ENCODE measurements around the gene DGCR6L. TPM values are rescaled to one million over a fixed set of nuclear protein-coding genes. Genes with fewer than 3 reads are reported as not detected.
"Not testable (repeated sequence)": the region's sequence is repeated elsewhere in the genome, so short reads cannot be mapped to it uniquely, and the experiment has no call there.

DGCR6L gene
- polyA plus RNA-seq, 2 donors, result 43.9 to 44.7 TPM

- not testable (repeated sequence) for H3K27me3 ChIP-seq (ENCODE audit: control insufficient read depth in 1 of 2, insufficient read depth in 2 of 2, low read length in 2 of 2); H3K4me1 ChIP-seq (ENCODE audit: control insufficient read depth in 2 of 2, insufficient read depth in 2 of 2, low read length in 1 of 2); H3K36me3 ChIP-seq (ENCODE audit: control insufficient read depth in 2 of 2, insufficient read depth in 2 of 2, low read length in 1 of 2); H3K27ac ChIP-seq (ENCODE audit: low read depth in 2 of 2, low read length in 1 of 2); H3K9me3 ChIP-seq (ENCODE audit: control insufficient read depth in 2 of 2, insufficient read depth in 1 of 2, low read depth in 1 of 2, low read length in 1 of 2); H3K4me3 ChIP-seq (ENCODE audit: low read depth in 1 of 2, low read length in 2 of 2)
- WGBS, 2 donors, result 82 to 85% methylated on average over 16 to 17 of the region's 18 CpGs
These were observed 41.8 kb downstream of the DGCR6L start for GRCh38 chr22:20277936-20278635.

GRCh38 chr22:20276468-20276867 is 43.4 kb downstream of the DGCR6L start:
- Histone ChIP-seq H3K4me1 (ENCODE audit: control insufficient read depth in 2 of 2, insufficient read depth in 2 of 2, low read length in 1 of 2) (peaks cover 0 to 4% of the 10 kb centered on the region in 2 donors), H3K36me3 (ENCODE audit: control insufficient read depth in 2 of 2, insufficient read depth in 2 of 2, low read length in 1 of 2) (no peaks in the 10 kb centered on the region), H3K27ac (ENCODE audit: low read depth in 2 of 2, low read length in 1 of 2) (no peak overlapping the region), H3K27me3 (ENCODE audit: control insufficient read depth in 1 of 2, insufficient read depth in 2 of 2, low read length in 2 of 2) (no peaks in the 10 kb centered on the region), H3K4me3 (ENCODE audit: low read depth in 1 of 2, low read length in 2 of 2) (no peak overlapping the region), H3K9me3 (ENCODE audit: control insufficient read depth in 2 of 2, insufficient read depth in 1 of 2, low read depth in 1 of 2, low read length in 1 of 2) (no peaks in the 10 kb centered on the region)
- WGBS, 2 donors, result 77 to 85% methylated on average over 7 of the region's 7 CpGs

GRCh38 chr22:20275836-20276235 is 44.0 kb downstream of the DGCR6L start:
- Histone ChIP-seq H3K36me3 (ENCODE audit: control insufficient read depth in 2 of 2, insufficient read depth in 2 of 2, low read length in 1 of 2) (no peaks in the 10 kb centered on the region), H3K9me3 (ENCODE audit: control insufficient read depth in 2 of 2, insufficient read depth in 1 of 2, low read depth in 1 of 2, low read length in 1 of 2) (no peaks in the 10 kb centered on the region), H3K4me1 (ENCODE audit: control insufficient read depth in 2 of 2, insufficient read depth in 2 of 2, low read length in 1 of 2) (peaks cover 0 to 4% of the 10 kb centered on the region in 2 donors), H3K27me3 (ENCODE audit: control insufficient read depth in 1 of 2, insufficient read depth in 2 of 2, low read length in 2 of 2) (no peaks in the 10 kb centered on the region), H3K27ac (ENCODE audit: low read depth in 2 of 2, low read length in 1 of 2) (no peak overlapping the region), H3K4me3 (ENCODE audit: low read depth in 1 of 2, low read length in 2 of 2) (no peak overlapping the region)
- WGBS, 2 donors, result 94 to 95% methylated on average over 13 of the region's 13 CpGs

GRCh38 chr22:20275325-20275724 is 44.5 kb downstream of the DGCR6L start:
- not testable (repeated sequence) for H3K27me3 ChIP-seq (ENCODE audit: control insufficient read depth in 1 of 2, insufficient read depth in 2 of 2, low read length in 2 of 2); H3K27ac ChIP-seq (ENCODE audit: low read depth in 2 of 2, low read length in 1 of 2); H3K4me3 ChIP-seq (ENCODE audit: low read depth in 1 of 2, low read length in 2 of 2); H3K9me3 ChIP-seq (ENCODE audit: control insufficient read depth in 2 of 2, insufficient read depth in 1 of 2, low read depth in 1 of 2, low read length in 1 of 2); H3K4me1 ChIP-seq (ENCODE audit: control insufficient read depth in 2 of 2, insufficient read depth in 2 of 2, low read length in 1 of 2); H3K36me3 ChIP-seq (ENCODE audit: control insufficient read depth in 2 of 2, insufficient read depth in 2 of 2, low read length in 1 of 2)
- WGBS, 2 donors, result 79 to 83% methylated on average over 5 of the region's 7 CpGs

GRCh38 chr22:20274374-20274773 is 45.5 kb downstream of the DGCR6L start:
- H3K4me1 ChIP-seq (ENCODE audit: control insufficient read depth in 2 of 2, insufficient read depth in 2 of 2, low read length in 1 of 2); H3K27me3 ChIP-seq (ENCODE audit: control insufficient read depth in 1 of 2, insufficient read depth in 2 of 2, low read length in 2 of 2); H3K36me3 ChIP-seq (ENCODE audit: control insufficient read depth in 2 of 2, insufficient read depth in 2 of 2, low read length in 1 of 2); H3K9me3 ChIP-seq (ENCODE audit: control insufficient read depth in 2 of 2, insufficient read depth in 1 of 2, low read depth in 1 of 2, low read length in 1 of 2); H3K4me3 ChIP-seq (ENCODE audit: low read depth in 1 of 2, low read length in 2 of 2); H3K27ac ChIP-seq (ENCODE audit: low read depth in 2 of 2, low read length in 1 of 2): not testable (repeated sequence)
- WGBS, 2 donors, result 81 to 93% methylated on average over 7 to 9 of the region's 10 CpGs

GRCh38 chr22:20273758-20274181 is 46.1 kb downstream of the DGCR6L start:
- Histone ChIP-seq H3K9me3 (ENCODE audit: control insufficient read depth in 2 of 2, insufficient read depth in 1 of 2, low read depth in 1 of 2, low read length in 1 of 2) (no peaks in the 10 kb centered on the region), H3K4me3 (ENCODE audit: low read depth in 1 of 2, low read length in 2 of 2) (no peak overlapping the region), H3K4me1 (ENCODE audit: control insufficient read depth in 2 of 2, insufficient read depth in 2 of 2, low read length in 1 of 2) (peaks cover 0 to 4% of the 10 kb centered on the region in 2 donors), H3K36me3 (ENCODE audit: control insufficient read depth in 2 of 2, insufficient read depth in 2 of 2, low read length in 1 of 2) (no peaks in the 10 kb centered on the region), H3K27me3 (ENCODE audit: control insufficient read depth in 1 of 2, insufficient read depth in 2 of 2, low read length in 2 of 2) (no peaks in the 10 kb centered on the region), H3K27ac (ENCODE audit: low read depth in 2 of 2, low read length in 1 of 2) (no peak overlapping the region)
- 44 to 48% methylated on average over 12 of the region's 12 CpGs for WGBS, 2 donors

GRCh38 chr22:20272700-20273099 is 47.2 kb downstream of the DGCR6L start:
- 85 to 87% methylated on average over 12 to 13 of the region's 13 CpGs for WGBS, 2 donors
- no peaks in the 10 kb centered on the region for H3K9me3 ChIP-seq (ENCODE audit: control insufficient read depth in 2 of 2, insufficient read depth in 1 of 2, low read depth in 1 of 2, low read length in 1 of 2)

GRCh38 chr22:20272174-20272573 is 47.7 kb downstream of the DGCR6L start:
- H3K4me3 ChIP-seq (ENCODE audit: low read depth in 1 of 2, low read length in 2 of 2), result no peak overlapping the region
- no peaks in the 10 kb centered on the region for H3K36me3 ChIP-seq (ENCODE audit: control insufficient read depth in 2 of 2, insufficient read depth in 2 of 2, low read length in 1 of 2)
- peaks cover 0 to 4% of the 10 kb centered on the region in 2 donors for H3K27me3 ChIP-seq (ENCODE audit: control insufficient read depth in 1 of 2, insufficient read depth in 2 of 2, low read length in 2 of 2)
- H3K4me1 ChIP-seq (ENCODE audit: control insufficient read depth in 2 of 2, insufficient read depth in 2 of 2, low read length in 1 of 2), result peaks cover 0 to 6% of the 10 kb centered on the region in 2 donors
- H3K9me3 ChIP-seq (ENCODE audit: control insufficient read depth in 2 of 2, insufficient read depth in 1 of 2, low read depth in 1 of 2, low read length in 1 of 2), result no peaks in the 10 kb centered on the region
- H3K27ac ChIP-seq (ENCODE audit: low read depth in 2 of 2, low read length in 1 of 2), result no peak overlapping the region
- 93 to 94% methylated on average over 9 of the region's 9 CpGs for WGBS, 2 donors

More at GRCh38 chr22:20272700-20273099, 47.2 kb downstream of the DGCR6L start:
- peaks cover 0 to 2% of the 10 kb centered on the region in 2 donors for H3K27me3 ChIP-seq (ENCODE audit: control insufficient read depth in 1 of 2, insufficient read depth in 2 of 2, low read length in 2 of 2)
- H3K4me3 ChIP-seq (ENCODE audit: low read depth in 1 of 2, low read length in 2 of 2), result no peak overlapping the region
- H3K36me3 ChIP-seq (ENCODE audit: control insufficient read depth in 2 of 2, insufficient read depth in 2 of 2, low read length in 1 of 2), result no peaks in the 10 kb centered on the region
- H3K4me1 ChIP-seq (ENCODE audit: control insufficient read depth in 2 of 2, insufficient read depth in 2 of 2, low read length in 1 of 2), result peaks cover 0 to 4% of the 10 kb centered on the region in 2 donors
- H3K27ac ChIP-seq (ENCODE audit: low read depth in 2 of 2, low read length in 1 of 2), result no peak overlapping the region

- Histone ChIP-seq H3K4me1 (ENCODE audit: control insufficient read depth in 2 of 2, insufficient read depth in 2 of 2, low read length in 1 of 2) (peaks cover 0 to 10% of the 10 kb centered on the region in 2 donors), H3K27me3 (ENCODE audit: control insufficient read depth in 1 of 2, insufficient read depth in 2 of 2, low read length in 2 of 2) (peaks cover 0 to 4% of the 10 kb centered on the region in 2 donors), H3K9me3 (ENCODE audit: control insufficient read depth in 2 of 2, insufficient read depth in 1 of 2, low read depth in 1 of 2, low read length in 1 of 2) (no peaks in the 10 kb centered on the region), H3K36me3 (ENCODE audit: control insufficient read depth in 2 of 2, insufficient read depth in 2 of 2, low read length in 1 of 2) (no peaks in the 10 kb centered on the region), H3K4me3 (ENCODE audit: low read depth in 1 of 2, low read length in 2 of 2) (no peak overlapping the region), H3K27ac (ENCODE audit: low read depth in 2 of 2, low read length in 1 of 2) (no peak overlapping the region)
- 82 to 84% methylated on average over 13 to 14 of the region's 14 CpGs for WGBS, 2 donors
These were observed 48.5 kb downstream of the DGCR6L start for GRCh38 chr22:20271114-20271994.

Measured in esophagus (tissue), 2 donors.